ENCODE data around the gene PIP5KL1.

Gene PIP5KL1

GRCh38 chr9:127928676-127929624, 1.6 kb downstream of the PIP5KL1 start:
- DNase-seq: no peak

GRCh38 chr9:127927988-127928675, 2.4 kb downstream of the PIP5KL1 start:
- DNase-seq: peak; percentile 53

GRCh38 chr9:127927201-127927987, 3.2 kb downstream of the PIP5KL1 start:
- peak; percentile 78 for DNase-seq

- DNase-seq: peak; percentile 36
Observed at GRCh38 chr9:127926906-127927200, 3.7 kb downstream of the PIP5KL1 start.

GRCh38 chr9:127925959-127926905, 4.3 kb downstream of the PIP5KL1 start:
- no peak for DNase-seq

GRCh38 chr9:127924736-127925444, 5.7 kb downstream of the PIP5KL1 start:
- DNase-seq: no peak

- no peak for DNase-seq
Observed at GRCh38 chr9:127923771-127924170, 6.8 kb downstream of the PIP5KL1 start.

GRCh38 chr9:127923046-127923445, 7.5 kb downstream of the PIP5KL1 start:
- DNase-seq: no peak

GRCh38 chr9:127921557-127922120, 8.9 kb downstream of the PIP5KL1 start:
- peak; percentile 8 for DNase-seq

- DNase-seq: no peak
Observed at GRCh38 chr9:127920794-127921193, 9.8 kb downstream of the PIP5KL1 start.

- DNase-seq: no peak
Observed at GRCh38 chr9:127919253-127919815, 11.2 kb downstream of the PIP5KL1 start.

- DNase-seq: no peak
Observed at GRCh38 chr9:127918183-127919107, 12.1 kb downstream of the PIP5KL1 start.

- DNase-seq: no peak
Observed at GRCh38 chr9:127917603-127918002, 13.0 kb downstream of the PIP5KL1 start.

GRCh38 chr9:127916720-127917581, 13.6 kb downstream of the PIP5KL1 start, which contains the start of gene ST6GALNAC4:
ST6GALNAC4 (minus strand) TSS chr9:127917041; CDS start chr9:127916419, 622 bp downstream.
- peak; percentile 76 for DNase-seq

- DNase-seq: peak; percentile 57
Observed at GRCh38 chr9:127915801-127916719, 14.5 kb downstream of the PIP5KL1 start.

- no peak for DNase-seq
Observed at GRCh38 chr9:127915325-127915752, 15.2 kb downstream of the PIP5KL1 start.

GRCh38 chr9:127913682-127914081, 16.9 kb downstream of the PIP5KL1 start:
- no peak for DNase-seq

Data from NCI-H146 (cell line).